ENCODE results near the gene MEIS2. TPM values are rescaled to one million over a fixed set of nuclear protein-coding genes. Genes with fewer than 3 reads are reported as not detected.

MEIS2 gene
- total and polyA plus RNA-seq, 2 experiments from 2014 or later, result 0.27 TPM; not detected in 1

DNA sequence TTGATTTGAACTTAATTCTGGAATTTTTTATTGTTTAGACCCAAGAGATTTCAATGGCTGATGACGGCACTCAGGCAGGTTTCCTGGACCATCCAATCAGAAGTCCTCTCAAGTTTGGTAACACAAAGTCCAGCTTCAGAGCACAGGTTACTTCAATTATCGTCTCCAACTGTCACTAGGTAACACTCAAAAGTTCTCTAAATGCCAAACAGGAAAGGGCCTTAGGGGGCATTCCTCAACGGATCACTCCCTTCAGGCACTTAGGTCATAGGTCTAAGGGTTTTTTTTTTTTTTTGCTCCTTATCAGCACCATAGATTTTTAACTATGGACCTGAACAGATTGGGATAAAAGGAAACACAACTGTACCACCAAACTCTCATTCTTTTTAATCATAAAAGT, 85.8 kb downstream of the MEIS2 start:
- Histone ChIP-seq H3K27me3 (ENCODE audit: insufficient read depth) (no peaks in the 10 kb centered on the region), H3K79me2 (replicated peaks; ENCODE audit: insufficient read depth) (no peaks in the 10 kb centered on the region), H3K9me2 (ENCODE audit: insufficient read depth) (peaks cover 2% of the 10 kb centered on the region), H3K4me2 (no peak overlapping the region), H3F3A (replicated peaks; ENCODE audit: low read depth) (no peaks in the 10 kb centered on the region), H3K27ac (ENCODE audit: low read depth) (no peak overlapping the region), H4K20me1 (replicated peaks; ENCODE audit: insufficient read depth) (no peaks in the 10 kb centered on the region), H2AFZ (no peak overlapping the region), H3K4me3 (no peak overlapping the region), H3K4me1 (ENCODE audit: insufficient read depth) (peaks cover 10% of the 10 kb centered on the region), H3K36me3 (ENCODE audit: insufficient read depth) (no peaks in the 10 kb centered on the region)
- TF ChIP-seq, protein P1, sequence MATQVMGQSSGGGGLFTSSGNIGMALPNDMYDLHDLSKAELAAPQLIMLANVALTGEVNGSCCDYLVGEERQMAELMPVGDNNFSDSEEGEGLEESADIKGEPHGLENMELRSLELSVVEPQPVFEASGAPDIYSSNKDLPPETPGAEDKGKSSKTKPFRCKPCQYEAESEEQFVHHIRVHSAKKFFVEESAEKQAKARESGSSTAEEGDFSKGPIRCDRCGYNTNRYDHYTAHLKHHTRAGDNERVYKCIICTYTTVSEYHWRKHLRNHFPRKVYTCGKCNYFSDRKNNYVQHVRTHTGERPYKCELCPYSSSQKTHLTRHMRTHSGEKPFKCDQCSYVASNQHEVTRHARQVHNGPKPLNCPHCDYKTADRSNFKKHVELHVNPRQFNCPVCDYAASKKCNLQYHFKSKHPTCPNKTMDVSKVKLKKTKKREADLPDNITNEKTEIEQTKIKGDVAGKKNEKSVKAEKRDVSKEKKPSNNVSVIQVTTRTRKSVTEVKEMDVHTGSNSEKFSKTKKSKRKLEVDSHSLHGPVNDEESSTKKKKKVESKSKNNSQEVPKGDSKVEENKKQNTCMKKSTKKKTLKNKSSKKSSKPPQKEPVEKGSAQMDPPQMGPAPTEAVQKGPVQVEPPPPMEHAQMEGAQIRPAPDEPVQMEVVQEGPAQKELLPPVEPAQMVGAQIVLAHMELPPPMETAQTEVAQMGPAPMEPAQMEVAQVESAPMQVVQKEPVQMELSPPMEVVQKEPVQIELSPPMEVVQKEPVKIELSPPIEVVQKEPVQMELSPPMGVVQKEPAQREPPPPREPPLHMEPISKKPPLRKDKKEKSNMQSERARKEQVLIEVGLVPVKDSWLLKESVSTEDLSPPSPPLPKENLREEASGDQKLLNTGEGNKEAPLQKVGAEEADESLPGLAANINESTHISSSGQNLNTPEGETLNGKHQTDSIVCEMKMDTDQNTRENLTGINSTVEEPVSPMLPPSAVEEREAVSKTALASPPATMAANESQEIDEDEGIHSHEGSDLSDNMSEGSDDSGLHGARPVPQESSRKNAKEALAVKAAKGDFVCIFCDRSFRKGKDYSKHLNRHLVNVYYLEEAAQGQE (IDR thresholded peaks at IDR 0.05; ENCODE audit: unreplicated experiment), result no peak
- TF ChIP-seq CTCF (conservative IDR thresholded peaks at IDR 0.05; ENCODE audit: low read depth in 2 of 2), result no peak
- TF ChIP-seq EZH2 (IDR thresholded peaks at IDR 0.05; ENCODE audit: low read depth, unreplicated experiment), result no peak
- no peak for TF ChIP-seq CREB1 (CRISPR knock-in tag; IDR thresholded peaks at IDR 0.05; ENCODE audit: low read depth)
- TF ChIP-seq, protein P2, sequence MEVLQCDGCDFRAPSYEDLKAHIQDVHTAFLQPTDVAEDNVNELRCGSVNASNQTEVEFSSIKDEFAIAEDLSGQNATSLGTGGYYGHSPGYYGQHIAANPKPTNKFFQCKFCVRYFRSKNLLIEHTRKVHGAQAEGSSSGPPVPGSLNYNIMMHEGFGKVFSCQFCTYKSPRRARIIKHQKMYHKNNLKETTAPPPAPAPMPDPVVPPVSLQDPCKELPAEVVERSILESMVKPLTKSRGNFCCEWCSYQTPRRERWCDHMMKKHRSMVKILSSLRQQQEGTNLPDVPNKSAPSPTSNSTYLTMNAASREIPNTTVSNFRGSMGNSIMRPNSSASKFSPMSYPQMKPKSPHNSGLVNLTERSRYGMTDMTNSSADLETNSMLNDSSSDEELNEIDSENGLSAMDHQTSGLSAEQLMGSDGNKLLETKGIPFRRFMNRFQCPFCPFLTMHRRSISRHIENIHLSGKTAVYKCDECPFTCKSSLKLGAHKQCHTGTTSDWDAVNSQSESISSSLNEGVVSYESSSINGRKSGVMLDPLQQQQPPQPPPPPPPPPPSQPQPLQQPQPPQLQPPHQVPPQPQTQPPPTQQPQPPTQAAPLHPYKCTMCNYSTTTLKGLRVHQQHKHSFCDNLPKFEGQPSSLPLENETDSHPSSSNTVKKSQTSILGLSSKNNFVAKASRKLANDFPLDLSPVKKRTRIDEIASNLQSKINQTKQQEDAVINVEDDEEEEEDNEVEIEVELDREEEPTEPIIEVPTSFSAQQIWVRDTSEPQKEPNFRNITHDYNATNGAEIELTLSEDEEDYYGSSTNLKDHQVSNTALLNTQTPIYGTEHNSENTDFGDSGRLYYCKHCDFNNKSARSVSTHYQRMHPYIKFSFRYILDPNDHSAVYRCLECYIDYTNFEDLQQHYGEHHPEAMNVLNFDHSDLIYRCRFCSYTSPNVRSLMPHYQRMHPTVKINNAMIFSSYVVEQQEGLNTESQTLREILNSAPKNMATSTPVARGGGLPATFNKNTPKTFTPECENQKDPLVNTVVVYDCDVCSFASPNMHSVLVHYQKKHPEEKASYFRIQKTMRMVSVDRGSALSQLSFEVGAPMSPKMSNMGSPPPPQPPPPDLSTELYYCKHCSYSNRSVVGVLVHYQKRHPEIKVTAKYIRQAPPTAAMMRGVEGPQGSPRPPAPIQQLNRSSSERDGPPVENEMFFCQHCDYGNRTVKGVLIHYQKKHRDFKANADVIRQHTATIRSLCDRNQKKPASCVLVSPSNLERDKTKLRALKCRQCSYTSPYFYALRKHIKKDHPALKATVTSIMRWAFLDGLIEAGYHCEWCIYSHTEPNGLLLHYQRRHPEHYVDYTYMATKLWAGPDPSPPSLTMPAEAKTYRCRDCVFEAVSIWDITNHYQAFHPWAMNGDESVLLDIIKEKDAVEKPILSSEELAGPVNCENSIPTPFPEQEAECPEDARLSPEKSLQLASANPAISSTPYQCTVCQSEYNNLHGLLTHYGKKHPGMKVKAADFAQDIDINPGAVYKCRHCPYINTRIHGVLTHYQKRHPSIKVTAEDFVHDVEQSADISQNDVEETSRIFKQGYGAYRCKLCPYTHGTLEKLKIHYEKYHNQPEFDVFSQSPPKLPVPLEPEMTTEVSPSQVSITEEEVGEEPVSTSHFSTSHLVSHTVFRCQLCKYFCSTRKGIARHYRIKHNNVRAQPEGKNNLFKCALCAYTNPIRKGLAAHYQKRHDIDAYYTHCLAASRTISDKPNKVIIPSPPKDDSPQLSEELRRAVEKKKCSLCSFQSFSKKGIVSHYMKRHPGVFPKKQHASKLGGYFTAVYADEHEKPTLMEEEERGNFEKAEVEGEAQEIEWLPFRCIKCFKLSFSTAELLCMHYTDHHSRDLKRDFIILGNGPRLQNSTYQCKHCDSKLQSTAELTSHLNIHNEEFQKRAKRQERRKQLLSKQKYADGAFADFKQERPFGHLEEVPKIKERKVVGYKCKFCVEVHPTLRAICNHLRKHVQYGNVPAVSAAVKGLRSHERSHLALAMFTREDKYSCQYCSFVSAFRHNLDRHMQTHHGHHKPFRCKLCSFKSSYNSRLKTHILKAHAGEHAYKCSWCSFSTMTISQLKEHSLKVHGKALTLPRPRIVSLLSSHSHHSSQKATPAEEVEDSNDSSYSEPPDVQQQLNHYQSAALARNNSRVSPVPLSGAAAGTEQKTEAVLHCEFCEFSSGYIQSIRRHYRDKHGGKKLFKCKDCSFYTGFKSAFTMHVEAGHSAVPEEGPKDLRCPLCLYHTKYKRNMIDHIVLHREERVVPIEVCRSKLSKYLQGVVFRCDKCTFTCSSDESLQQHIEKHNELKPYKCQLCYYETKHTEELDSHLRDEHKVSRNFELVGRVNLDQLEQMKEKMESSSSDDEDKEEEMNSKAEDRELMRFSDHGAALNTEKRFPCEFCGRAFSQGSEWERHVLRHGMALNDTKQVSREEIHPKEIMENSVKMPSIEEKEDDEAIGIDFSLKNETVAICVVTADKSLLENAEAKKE (CRISPR knock-in tag; IDR thresholded peaks at IDR 0.05), result no peak
- TF ChIP-seq EZH2phosphoT487 (IDR thresholded peaks at IDR 0.05; ENCODE audit: unreplicated experiment), result no peak
- TF ChIP-seq NANOG (IDR thresholded peaks at IDR 0.05; ENCODE audit: borderline replicate concordance), result no peak
- no peak for TF ChIP-seq STAT1 (IDR thresholded peaks at IDR 0.05; ENCODE audit: unreplicated experiment)
- no peak for TF ChIP-seq POLR2AphosphoS5 (IDR thresholded peaks at IDR 0.05; ENCODE audit: low read depth)
- TF ChIP-seq ZNF114 (CRISPR knock-in tag; IDR thresholded peaks at IDR 0.05), result no peak
- no peak overlapping the region for H3K27ac Mint-ChIP-seq
- no peaks in the 10 kb centered on the region for H3K27me3 Mint-ChIP-seq (ENCODE audit: insufficient read depth, low read depth, poor library complexity)
- DNase-seq (ENCODE audit: low spot score) (no peak), ATAC-seq (no peak; the same call in 2 of the 3 replicates)
- no peaks in the 10 kb centered on the region for H3K36me3 Mint-ChIP-seq (ENCODE audit: low read depth)
- H3K9me3 Mint-ChIP-seq, result no peaks in the 10 kb centered on the region
- H3K4me1 Mint-ChIP-seq, result peaks cover 21% of the 10 kb centered on the region
- H3K4me3 Mint-ChIP-seq, result no peak overlapping the region
